ENCODE data around the gene RASSF4. TPM values are rescaled to one million over a fixed set of nuclear protein-coding genes. Genes with fewer than 3 reads are reported as not detected.

RASSF4 gene
- total RNA-seq, 4 donors from 2014 or later: 27.6 to 41.5 (median 32.7) TPM

DNA sequence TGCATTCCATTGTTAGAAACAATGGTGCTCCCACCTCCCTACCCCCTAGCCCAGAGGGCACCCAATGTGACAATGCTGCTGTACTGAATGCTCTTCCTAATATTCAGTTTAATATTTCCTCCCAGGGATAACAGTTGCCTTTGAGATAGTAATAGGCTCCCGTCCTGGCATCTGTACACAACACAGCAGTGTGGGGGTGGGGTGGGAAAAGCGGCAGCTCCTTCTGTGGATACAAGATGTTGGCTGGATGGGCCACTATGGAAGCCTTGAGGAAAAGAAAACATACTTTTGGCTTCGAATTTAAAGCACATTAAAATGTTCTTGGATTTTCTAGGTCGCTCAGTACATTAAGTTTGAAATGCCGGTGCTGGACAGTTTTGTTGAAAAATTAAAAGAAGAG, 32.0 kb downstream of the RASSF4 start:
- no peaks in the 10 kb centered on the region for H3K27me3 ChIP-seq
- no peaks in the 10 kb centered on the region for H3K9me3 ChIP-seq
- DNase-seq (ENCODE audit: extremely low spot score): no peak
- intact Hi-C loops (cut with DNase I): no loop called here
- peaks cover 63 to 77% (median 68%) of the 10 kb centered on the region in 4 donors for H3K4me1 ChIP-seq
- no peak overlapping the region for H3K4me3 ChIP-seq
- H3K27ac ChIP-seq (replicated peaks in 1 of 4): peak overlapping the region; percentile 5 to 95 (median 70)
- no peak for TF ChIP-seq EP300 (IDR thresholded peaks at IDR 0.05)
- TF ChIP-seq POLR2A (IDR thresholded peaks at IDR 0.05; ENCODE audit: low read depth): no peak
- no peak for TF ChIP-seq POLR2AphosphoS5 (IDR thresholded peaks at IDR 0.05)
- TF ChIP-seq, protein P1, sequence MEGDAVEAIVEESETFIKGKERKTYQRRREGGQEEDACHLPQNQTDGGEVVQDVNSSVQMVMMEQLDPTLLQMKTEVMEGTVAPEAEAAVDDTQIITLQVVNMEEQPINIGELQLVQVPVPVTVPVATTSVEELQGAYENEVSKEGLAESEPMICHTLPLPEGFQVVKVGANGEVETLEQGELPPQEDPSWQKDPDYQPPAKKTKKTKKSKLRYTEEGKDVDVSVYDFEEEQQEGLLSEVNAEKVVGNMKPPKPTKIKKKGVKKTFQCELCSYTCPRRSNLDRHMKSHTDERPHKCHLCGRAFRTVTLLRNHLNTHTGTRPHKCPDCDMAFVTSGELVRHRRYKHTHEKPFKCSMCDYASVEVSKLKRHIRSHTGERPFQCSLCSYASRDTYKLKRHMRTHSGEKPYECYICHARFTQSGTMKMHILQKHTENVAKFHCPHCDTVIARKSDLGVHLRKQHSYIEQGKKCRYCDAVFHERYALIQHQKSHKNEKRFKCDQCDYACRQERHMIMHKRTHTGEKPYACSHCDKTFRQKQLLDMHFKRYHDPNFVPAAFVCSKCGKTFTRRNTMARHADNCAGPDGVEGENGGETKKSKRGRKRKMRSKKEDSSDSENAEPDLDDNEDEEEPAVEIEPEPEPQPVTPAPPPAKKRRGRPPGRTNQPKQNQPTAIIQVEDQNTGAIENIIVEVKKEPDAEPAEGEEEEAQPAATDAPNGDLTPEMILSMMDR (IDR thresholded peaks at IDR 0.05): no peak
- WGBS: 61% methylated on average over 5 of the region's 5 CpGs
- H3K36me3 ChIP-seq: peaks cover 4 to 72% (median 55%) of the 10 kb centered on the region in 4 donors

DNA sequence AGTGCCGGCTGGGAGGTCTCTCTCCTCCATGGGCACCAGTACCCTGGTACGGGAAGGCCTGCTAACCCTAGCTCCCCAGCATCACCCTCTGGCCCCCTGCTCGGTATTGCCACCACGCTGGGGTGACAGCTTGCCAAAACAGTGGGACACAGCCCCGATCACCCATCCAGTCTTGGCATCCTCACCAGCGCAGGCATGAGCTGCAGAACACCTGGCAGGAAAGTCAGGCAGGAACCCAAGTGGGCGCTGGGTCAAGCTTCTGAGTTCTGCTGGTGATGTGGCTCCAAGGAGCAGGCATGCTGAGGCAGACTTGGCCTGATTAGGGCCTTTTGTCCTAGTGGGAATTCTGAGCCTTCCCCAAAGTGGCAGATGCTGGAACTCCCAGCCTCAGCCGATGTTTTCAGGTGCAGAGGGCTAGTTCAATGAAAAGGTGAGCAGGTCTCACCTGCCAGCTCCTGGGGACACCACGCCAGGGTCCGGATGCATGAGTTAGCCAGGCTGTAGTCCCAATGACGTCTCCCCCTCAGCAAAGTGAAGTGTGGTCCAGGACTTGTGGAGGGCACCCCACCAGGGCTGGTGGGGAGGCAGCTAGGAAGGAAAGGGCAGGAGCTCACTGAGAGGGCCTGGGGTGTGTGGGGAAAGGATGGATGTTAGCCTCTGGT, 32.6 kb downstream of the RASSF4 start:
- H3K27me3 ChIP-seq: no peaks in the 10 kb centered on the region
- peaks cover 4 to 66% (median 51%) of the 10 kb centered on the region in 4 donors for H3K36me3 ChIP-seq
- peak overlapping the region; percentile 5 to 95 (median 70) for H3K27ac ChIP-seq (replicated peaks in 1 of 4)
- peaks cover 69 to 78% (median 72%) of the 10 kb centered on the region in 4 donors for H3K4me1 ChIP-seq
- 79% methylated on average over 4 of the region's 11 CpGs for WGBS
- H3K4me3 ChIP-seq: no peak overlapping the region
- H3K9me3 ChIP-seq: no peaks in the 10 kb centered on the region
- DNase-seq (ENCODE audit: extremely low spot score): peak; percentile 80
- intact Hi-C loops (cut with DNase I): no loop called here
- no peak for TF ChIP-seq POLR2AphosphoS5 (IDR thresholded peaks at IDR 0.05)
- no peak for TF ChIP-seq EP300 (IDR thresholded peaks at IDR 0.05)
- no peak for TF ChIP-seq POLR2A (IDR thresholded peaks at IDR 0.05; ENCODE audit: low read depth)
- TF ChIP-seq, protein P1 (IDR thresholded peaks at IDR 0.05): no peak

DNA sequence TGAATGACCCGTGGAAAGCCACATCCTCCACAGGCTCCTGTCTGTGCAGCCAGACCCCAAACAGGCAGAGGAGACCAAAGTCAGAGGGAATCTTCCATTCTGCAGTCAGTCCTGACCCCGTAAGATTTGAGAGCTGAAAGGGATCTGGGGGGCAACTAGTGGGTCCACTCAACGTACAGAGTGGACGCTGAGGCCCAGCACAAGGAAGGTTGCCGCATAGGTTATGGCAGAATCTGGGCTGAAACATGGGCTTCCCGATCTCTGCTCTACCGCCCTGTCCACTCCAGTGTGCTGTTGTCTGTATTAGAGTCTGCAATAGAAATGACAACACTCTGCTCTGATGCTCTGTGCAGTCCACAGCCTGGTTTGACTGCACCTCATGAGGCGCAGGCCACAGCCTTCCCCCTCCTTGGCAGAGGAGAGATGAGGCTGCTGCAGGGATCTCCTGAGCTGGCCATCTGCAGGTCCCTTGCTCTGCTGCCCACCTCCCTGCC, 33.2 kb downstream of the RASSF4 start:
- DNase-seq (ENCODE audit: extremely low spot score): peak; percentile 68
- H3K36me3 ChIP-seq: peaks cover 4 to 60% (median 47%) of the 10 kb centered on the region in 4 donors
- no peaks in the 10 kb centered on the region for H3K27me3 ChIP-seq
- intact Hi-C loops (cut with DNase I): no loop called here
- peaks cover 75 to 80% (median 77%) of the 10 kb centered on the region in 4 donors for H3K4me1 ChIP-seq
- H3K4me3 ChIP-seq: no peak overlapping the region
- 94% methylated on average over 8 of the region's 8 CpGs for WGBS
- no peaks in the 10 kb centered on the region for H3K9me3 ChIP-seq
- TF ChIP-seq EP300 (IDR thresholded peaks at IDR 0.05): no peak
- no peak for TF ChIP-seq POLR2A (IDR thresholded peaks at IDR 0.05; ENCODE audit: low read depth)
- no peak for TF ChIP-seq POLR2AphosphoS5 (IDR thresholded peaks at IDR 0.05)
- TF ChIP-seq, protein P1 (IDR thresholded peaks at IDR 0.05): no peak
- peak overlapping the region; percentile 90 to 95 (median 92) for H3K27ac ChIP-seq (replicated peaks in 1 of 4)

DNA sequence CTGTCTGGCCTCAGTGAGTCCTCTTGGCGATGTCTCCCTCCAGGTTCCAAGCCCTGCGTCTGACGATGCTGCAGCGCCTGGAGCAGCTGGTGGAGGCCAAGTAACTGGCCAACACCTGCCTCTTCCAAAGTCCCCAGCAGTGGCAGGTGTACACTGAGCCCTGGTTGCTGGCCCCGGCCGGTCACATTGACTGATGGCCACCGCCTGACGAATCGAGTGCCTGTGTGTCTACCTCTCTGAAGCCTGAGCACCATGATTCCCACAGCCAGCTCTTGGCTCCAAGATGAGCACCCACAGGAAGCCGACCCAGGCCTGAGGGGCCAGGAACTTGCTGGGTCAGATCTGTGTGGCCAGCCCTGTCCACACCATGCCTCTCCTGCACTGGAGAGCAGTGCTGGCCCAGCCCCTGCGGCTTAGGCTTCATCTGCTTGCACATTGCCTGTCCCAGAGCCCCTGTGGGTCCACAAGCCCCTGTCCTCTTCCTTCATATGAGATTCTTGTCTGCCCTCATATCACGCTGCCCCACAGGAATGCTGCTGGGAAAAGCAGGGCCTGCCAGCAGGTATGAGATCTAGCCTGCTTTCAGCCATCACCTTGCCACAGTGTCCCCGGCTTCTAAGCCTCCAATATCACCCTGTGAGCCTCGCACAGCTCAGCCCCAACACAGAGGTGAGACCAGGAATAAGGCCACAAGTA, 33.8 kb downstream of the RASSF4 start:
- 93% methylated on average over 12 of the region's 14 CpGs for WGBS
- peak overlapping the region; percentile 90 to 95 (median 92) for H3K27ac ChIP-seq (replicated peaks in 1 of 4)
- TF ChIP-seq POLR2AphosphoS5 (IDR thresholded peaks at IDR 0.05) (no peak), POLR2A (IDR thresholded peaks at IDR 0.05; ENCODE audit: low read depth) (no peak), EP300 (IDR thresholded peaks at IDR 0.05) (no peak)
- DNase-seq (ENCODE audit: extremely low spot score): peak; percentile 60
- no peaks in the 10 kb centered on the region for H3K27me3 ChIP-seq
- intact Hi-C loops (cut with DNase I): no loop called here
- peaks cover 80 to 86% (median 82%) of the 10 kb centered on the region in 4 donors for H3K4me1 ChIP-seq
- no peak overlapping the region for H3K4me3 ChIP-seq
- H3K9me3 ChIP-seq: no peaks in the 10 kb centered on the region
- peaks cover 4 to 54% (median 45%) of the 10 kb centered on the region in 4 donors for H3K36me3 ChIP-seq
